Measurements from ENCODE around the gene ASIC2. TPM values are rescaled to one million over a fixed set of nuclear protein-coding genes. Genes with fewer than 3 reads are reported as not detected.

ASIC2 gene
- total and polyA plus RNA-seq, 2 donors (not counting 3 experiments of a cell fraction or from before 2014, with no cell fraction given), result not detected

DNA sequence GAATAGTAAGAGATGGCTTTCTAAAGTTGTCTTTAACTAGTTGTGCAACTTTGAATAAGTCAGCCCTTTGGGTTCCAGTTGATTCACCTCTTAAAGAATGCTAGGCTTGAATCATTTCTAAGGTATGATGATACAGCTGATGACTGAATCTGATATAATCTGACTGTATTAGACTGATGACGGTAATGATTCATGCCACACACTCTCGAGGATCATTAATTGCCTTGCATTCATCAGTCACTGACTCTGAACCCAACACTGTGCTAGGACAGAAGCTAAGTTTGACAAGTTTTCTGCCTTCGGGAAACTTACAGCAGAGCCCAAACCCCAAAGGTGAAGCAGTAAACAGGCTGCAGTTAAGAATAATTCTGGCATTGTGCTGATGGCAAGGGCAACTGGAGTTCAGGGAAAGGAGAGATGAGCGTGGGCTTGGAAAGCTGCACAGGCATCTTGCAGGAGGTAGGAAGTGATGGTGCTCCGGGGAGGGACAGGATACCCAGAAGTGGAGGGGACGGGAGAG lies 25.8 kb downstream of the ASIC2 start:
- H3K4me1 ChIP-seq (ENCODE audit: control insufficient read depth, extremely low read depth, insufficient read depth, low read length), result peaks cover 8% of the 10 kb centered on the region
- no peaks in the 10 kb centered on the region for H3K79me2 ChIP-seq (ENCODE audit: control insufficient read depth, insufficient read depth, low read length)
- BruUV-seq (replicated peaks), result no TSS peak
- H3K27me3 ChIP-seq (ENCODE audit: control insufficient read depth in 2 of 2, insufficient read depth in 2 of 2, low read length in 2 of 2), result no peaks in the 10 kb centered on the region
- no peak overlapping the region for H2AFZ ChIP-seq (ENCODE audit: low read depth, low read length)
- H3K9me3 ChIP-seq (replicated peaks; ENCODE audit: control insufficient read depth, insufficient read depth, low read length), result no peaks in the 10 kb centered on the region
- dilution Hi-C loops (cut with MboI; ENCODE audit: extremely low pct_ligation_motif_present, low sequenced_read_pairs), result no loop called here
- H3K36me3 ChIP-seq (ENCODE audit: control insufficient read depth in 2 of 2, extremely low read depth in 1 of 2, insufficient read depth in 2 of 2, low read length in 2 of 2), result no peaks in the 10 kb centered on the region
- H3K4me2 ChIP-seq (ENCODE audit: insufficient read depth, low read length), result peak overlapping the region; percentile 35
- intact Hi-C loops (cut with micrococcal nuclease), result no loop called here
- CTCF ChIA-PET, result no interaction called here
- H3K9ac ChIP-seq (replicated peaks; ENCODE audit: extremely low read depth, insufficient read depth, low read length), result no peak overlapping the region
- H3K4me3 ChIP-seq (replicated peaks in 1 of 3; ENCODE audit: insufficient read depth in 1 of 3, low read depth in 1 of 3, low read length in 3 of 3), result no peak overlapping the region
- no peaks in the 10 kb centered on the region for H4K20me1 ChIP-seq (replicated peaks; ENCODE audit: control insufficient read depth, extremely low read depth, insufficient read depth, low read length)
- TF ChIP-seq GATA2 (IDR thresholded peaks at IDR 0.05; ENCODE audit: insufficient read depth, insufficient read length, low read depth, low read length), result peak; percentile 84
- TF ChIP-seq FOS (IDR thresholded peaks at IDR 0.05; ENCODE audit: borderline replicate concordance, insufficient read depth, low read length), result peak; percentile 44
- TF ChIP-seq MAX (IDR thresholded peaks at IDR 0.05; ENCODE audit: insufficient read depth, insufficient read length), result no peak
- DNase-seq (ENCODE audit: low read depth, low spot score) (peak; percentile 6), FAIRE-seq (peak; percentile 43)
- no peak overlapping the region for H3K27ac ChIP-seq (ENCODE audit: insufficient read depth, low read depth, low read length)
- no peaks in the 10 kb centered on the region for H3K9me1 ChIP-seq (replicated peaks; ENCODE audit: control insufficient read depth, extremely low read depth, insufficient read depth, low read length)
- POLR2A ChIA-PET, result no interaction called here

DNA sequence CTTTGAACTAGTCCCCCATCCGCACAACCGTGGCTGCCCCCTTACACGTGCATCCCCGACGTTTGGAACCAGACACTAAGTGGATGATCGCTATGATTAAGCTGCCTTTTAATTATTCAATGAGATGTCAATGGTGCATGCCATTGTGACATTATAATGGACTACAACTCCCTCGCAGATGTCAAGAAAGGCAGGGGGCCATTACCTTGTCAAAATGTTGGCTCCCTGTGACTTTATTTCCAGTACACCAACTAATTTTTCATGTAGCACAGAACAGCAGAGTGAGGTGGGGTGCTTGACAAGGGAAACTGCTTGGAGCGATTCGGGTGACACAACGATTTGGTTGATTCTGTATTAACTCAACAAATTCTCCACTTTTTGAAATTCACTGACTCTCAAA lies 26.5 kb downstream of the ASIC2 start:
- no peaks in the 10 kb centered on the region for H3K27me3 ChIP-seq (ENCODE audit: control insufficient read depth in 2 of 2, insufficient read depth in 2 of 2, low read length in 2 of 2)
- H3K36me3 ChIP-seq (ENCODE audit: control insufficient read depth in 2 of 2, extremely low read depth in 1 of 2, insufficient read depth in 2 of 2, low read length in 2 of 2), result no peaks in the 10 kb centered on the region
- H3K9ac ChIP-seq (replicated peaks; ENCODE audit: extremely low read depth, insufficient read depth, low read length), result no peak overlapping the region
- H3K4me3 ChIP-seq (replicated peaks in 1 of 3; ENCODE audit: insufficient read depth in 1 of 3, low read depth in 1 of 3, low read length in 3 of 3), result no peak overlapping the region
- TF ChIP-seq FOS (IDR thresholded peaks at IDR 0.05; ENCODE audit: borderline replicate concordance, insufficient read depth, low read length), result no peak
- H3K79me2 ChIP-seq (ENCODE audit: control insufficient read depth, insufficient read depth, low read length), result no peaks in the 10 kb centered on the region
- DNase-seq (ENCODE audit: low read depth, low spot score) (no peak), FAIRE-seq (no peak)
- dilution Hi-C loops (cut with MboI; ENCODE audit: extremely low pct_ligation_motif_present, low sequenced_read_pairs) (no loop called here), intact Hi-C loops (cut with micrococcal nuclease) (no loop called here)
- no peak overlapping the region for H2AFZ ChIP-seq (ENCODE audit: low read depth, low read length)
- H3K27ac ChIP-seq (ENCODE audit: insufficient read depth, low read depth, low read length), result no peak overlapping the region
- ChIA-PET CTCF (no interaction called here), POLR2A (no interaction called here)
- H3K9me1 ChIP-seq (replicated peaks; ENCODE audit: control insufficient read depth, extremely low read depth, insufficient read depth, low read length), result no peaks in the 10 kb centered on the region
- H4K20me1 ChIP-seq (replicated peaks; ENCODE audit: control insufficient read depth, extremely low read depth, insufficient read depth, low read length), result no peaks in the 10 kb centered on the region
- no peak overlapping the region for H3K4me2 ChIP-seq (ENCODE audit: insufficient read depth, low read length)
- BruUV-seq (replicated peaks), result no TSS peak
- H3K4me1 ChIP-seq (ENCODE audit: control insufficient read depth, extremely low read depth, insufficient read depth, low read length), result peaks cover 8% of the 10 kb centered on the region
- no peaks in the 10 kb centered on the region for H3K9me3 ChIP-seq (replicated peaks; ENCODE audit: control insufficient read depth, insufficient read depth, low read length)

Measured in endothelial cell of umbilical vein (primary cell).